CD4-positive, alpha-beta T cell treated with Interleukin-6 for 4 hours (primary cell): Measurements from ENCODE around the gene LIPM.
"Not testable (repeated sequence)": the region's sequence is repeated elsewhere in the genome, so short reads cannot be mapped to it uniquely, and the experiment has no call there.

Source experiments
- DNase-seq: peaks from one replicate; pipeline ENCODE4 v3.0.0-alpha.2; 2020; ENCODE audit warnings: mixed read lengths

The LIPM gene

GRCh38 chr10:88804083-88804812 is 1.7 kb downstream of the LIPM start:
- no peak for DNase-seq

- no peak for DNase-seq
Observed at GRCh38 chr10:88805361-88805760, 2.8 kb downstream of the LIPM start.

- no peak for DNase-seq
Observed at GRCh38 chr10:88805924-88806323, 3.4 kb downstream of the LIPM start.

GRCh38 chr10:88809621-88810020 is 7.1 kb downstream of the LIPM start:
- DNase-seq: no peak

- peak; percentile 51 for DNase-seq
Observed at GRCh38 chr10:88810196-88810961, 7.8 kb downstream of the LIPM start.

- no peak for DNase-seq
Observed at GRCh38 chr10:88813200-88813599, 10.7 kb downstream of the LIPM start.

GRCh38 chr10:88819290-88819689 is 16.8 kb downstream of the LIPM start:
- DNase-seq: no peak

- no peak for DNase-seq
Observed at GRCh38 chr10:88820748-88821401, 18.3 kb downstream of the LIPM start.

GRCh38 chr10:88826388-88826787 is 23.9 kb downstream of the LIPM start:
- peak; percentile 26 for DNase-seq

- no peak for DNase-seq
Observed at GRCh38 chr10:88827671-88828070, 25.1 kb downstream of the LIPM start.

- no peak for DNase-seq
Observed at GRCh38 chr10:88828310-88828709, 25.8 kb downstream of the LIPM start.

GRCh38 chr10:88830643-88831268 is 28.2 kb downstream of the LIPM start:
- DNase-seq: no peak

- peak; percentile 60 for DNase-seq
Observed at GRCh38 chr10:88831709-88832108, 29.2 kb downstream of the LIPM start.

GRCh38 chr10:88832376-88832775 is 29.8 kb downstream of the LIPM start:
- DNase-seq: no peak

GRCh38 chr10:88833156-88833555 is 30.6 kb downstream of the LIPM start:
- no peak for DNase-seq

- peak; percentile 20 for DNase-seq
Observed at GRCh38 chr10:88833723-88834122, 31.2 kb downstream of the LIPM start.

GRCh38 chr10:88835096-88835909 is 32.8 kb downstream of the LIPM start:
- peak; percentile 92 for DNase-seq

- no peak for DNase-seq
Observed at GRCh38 chr10:88835910-88836221, 33.3 kb downstream of the LIPM start.

- not testable (repeated sequence) for DNase-seq
Observed at GRCh38 chr10:88837632-88838031, 35.1 kb downstream of the LIPM start.

- DNase-seq: no peak
Observed at GRCh38 chr10:88838766-88839350, 36.3 kb downstream of the LIPM start.

GRCh38 chr10:88840104-88840503 is 37.6 kb downstream of the LIPM start:
- no peak for DNase-seq

- DNase-seq: no peak
Observed at GRCh38 chr10:88840881-88841280, 38.4 kb downstream of the LIPM start.
